Vagina (tissue), 2 donors: ENCODE measurements around the gene UBE2V1.

ENCODE experiments used
- CTCF ChIP-seq, 3 experiments: fragments of 450-650 bp in 2 of 3; fragments of 200-600 bp in 1 of 3; sonication (generic) in 1 of 3; IDR thresholded peaks; one replicate each; pipeline ENCODE4 v1.5.1; 2017 to 2019; ENCODE audit warnings: antibody characterized with exemption in 3 of 3, mild to moderate bottlenecking in 2 of 3, moderate library complexity in 2 of 3
- POLR2A ChIP-seq, 2 donors: fragments of 450-650 bp; IDR thresholded peaks; one replicate each; pipeline ENCODE4 v1.6.1; 2017; ENCODE audit warnings: antibody characterized with exemption in 2 of 2, mild to moderate bottlenecking in 2 of 2, moderate library complexity in 2 of 2
- POLR2AphosphoS5 ChIP-seq, 2 donors: sonication (generic); formaldehyde crosslinking; IDR thresholded peaks; one replicate each; pipeline ENCODE4 v1.9.0; 2017; ENCODE audit warnings: antibody characterized with exemption in 2 of 2, mild to moderate bottlenecking in 2 of 2, low read depth in 1 of 2; ENCODE audit not compliant: insufficient read depth in 1 of 2

- TF ChIP-seq CTCF (IDR thresholded peaks at IDR 0.05) (no peak), POLR2A (IDR thresholded peaks at IDR 0.05) (no peak), POLR2AphosphoS5 (IDR thresholded peaks at IDR 0.05; ENCODE audit: insufficient read depth in 1 of 2, low read depth in 1 of 2) (no peak)
Observed at GRCh38 chr20:50140339-50140859, 27.4 kb upstream of the UBE2V1 start.
